CD4-positive, alpha-beta T cell treated with Interferon gamma for 1 hour (primary cell): Measurements from ENCODE around the gene SRGAP2B.
"Not testable (repeated sequence)": the region's sequence is repeated elsewhere in the genome, so short reads cannot be mapped to it uniquely, and the experiment has no call there.

Experiments used
- DNase-seq: peaks from one replicate; pipeline ENCODE4 v3.0.0-alpha.2; 2020

Gene SRGAP2B

GRCh38 chr1:144941710-144942109 lies 153.4 kb downstream of the SRGAP2B start:
- DNase-seq, result not testable (repeated sequence)

DNA sequence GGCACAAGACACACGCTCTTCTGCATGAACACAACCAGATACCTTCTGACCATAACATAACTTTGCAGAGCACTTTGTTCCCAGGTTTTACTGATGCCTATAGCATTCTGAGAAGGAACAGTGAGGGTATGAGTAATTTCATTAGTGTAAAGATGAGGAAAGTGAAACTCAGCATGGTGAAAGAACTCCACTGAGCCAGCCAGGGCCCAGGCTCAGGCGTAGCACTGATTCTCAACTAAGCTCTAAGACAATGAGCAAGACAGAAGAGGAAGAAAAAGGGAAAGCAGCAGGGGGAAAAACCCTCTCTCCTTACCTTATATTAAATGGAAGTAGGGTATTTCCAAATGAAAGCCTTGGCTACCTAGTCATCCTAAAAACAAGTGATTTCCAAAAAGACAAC lies 155.1 kb downstream of the SRGAP2B start:
- DNase-seq, result not testable (repeated sequence)

DNA sequence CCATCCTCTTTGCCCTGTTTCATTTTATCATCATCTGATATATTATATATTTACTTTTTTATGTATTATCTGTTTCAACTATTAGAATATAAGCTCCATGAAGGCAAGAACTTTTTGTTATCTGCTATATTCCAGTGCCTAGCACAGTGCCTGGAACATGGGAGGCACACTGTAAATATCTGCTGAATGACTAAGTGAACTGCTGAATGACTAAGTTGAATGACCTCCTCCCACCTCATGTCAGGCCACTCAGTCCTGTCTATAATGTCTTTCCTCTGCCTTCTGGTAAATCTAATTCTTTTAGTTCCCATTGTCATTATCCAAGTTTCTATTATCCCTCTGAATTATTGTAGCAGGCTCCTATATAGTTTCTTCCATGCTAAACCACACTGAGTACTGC lies 156.5 kb downstream of the SRGAP2B start:
- not testable (repeated sequence) for DNase-seq

- not testable (repeated sequence) for DNase-seq
Observed at GRCh38 chr1:144936186-144936732, 158.9 kb downstream of the SRGAP2B start.

GRCh38 chr1:144935310-144935709 lies 159.8 kb downstream of the SRGAP2B start:
- not testable (repeated sequence) for DNase-seq

DNA sequence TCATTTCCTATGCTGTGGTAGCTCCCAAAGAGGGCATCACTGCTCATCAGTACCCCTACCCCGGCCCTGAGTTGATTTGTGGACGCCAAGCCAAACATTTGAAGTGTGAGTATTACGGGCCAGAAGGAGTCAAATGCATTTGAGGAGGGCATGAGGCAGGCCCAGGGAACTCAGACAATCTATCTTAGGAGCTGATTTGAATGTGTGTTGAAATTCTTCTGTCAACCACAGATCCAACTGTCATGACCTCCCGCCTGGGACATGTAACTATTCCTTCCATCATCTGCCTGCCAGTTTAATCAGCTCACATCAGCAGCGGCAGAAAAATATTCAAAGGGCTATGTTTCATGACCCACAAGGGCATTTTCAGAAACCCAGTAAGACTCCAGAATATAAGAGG lies 162.1 kb downstream of the SRGAP2B start:
- DNase-seq, result not testable (repeated sequence)

DNA sequence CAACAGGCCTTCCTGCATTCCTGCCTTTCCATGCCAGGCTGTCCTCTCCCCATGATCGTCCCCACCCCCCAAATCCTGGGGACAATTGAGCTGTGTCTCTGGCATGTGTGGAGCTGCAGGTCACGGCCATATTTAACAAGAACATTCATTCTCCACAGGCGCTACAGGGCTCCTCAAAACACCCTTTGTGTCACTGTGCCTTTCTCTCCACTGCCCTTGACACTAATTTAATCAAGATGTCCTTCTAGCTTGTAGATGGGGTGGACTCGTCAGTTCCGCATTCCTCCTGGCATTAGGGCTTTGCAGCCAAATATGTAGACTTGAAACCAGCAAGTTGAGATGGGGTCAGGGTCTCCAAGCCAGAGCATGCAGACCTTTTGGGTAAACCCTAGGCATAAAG lies 163.0 kb downstream of the SRGAP2B start:
- DNase-seq, result not testable (repeated sequence)

DNA sequence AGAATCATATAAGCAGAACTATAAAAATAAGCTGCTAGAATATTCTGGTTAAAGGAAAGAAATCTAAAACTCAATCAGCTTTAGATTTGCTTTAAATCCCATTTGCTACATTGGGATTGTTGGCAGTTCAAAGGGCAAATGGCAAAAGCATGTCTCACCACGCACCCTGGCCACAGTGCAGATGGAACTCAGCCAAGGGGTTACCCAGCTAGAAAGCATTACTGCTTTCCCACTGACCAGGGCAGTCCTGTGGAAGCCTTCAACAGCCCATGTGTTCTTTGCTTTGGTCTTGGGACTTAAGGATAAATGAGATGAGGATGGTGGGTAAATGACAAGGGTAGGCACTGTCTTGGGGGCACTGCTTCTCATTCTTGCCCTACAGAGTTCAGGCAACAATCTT lies 163.6 kb downstream of the SRGAP2B start:
- DNase-seq, result not testable (repeated sequence)

- DNase-seq, result not testable (repeated sequence)
Observed at GRCh38 chr1:144930085-144930777, 164.9 kb downstream of the SRGAP2B start.

DNA sequence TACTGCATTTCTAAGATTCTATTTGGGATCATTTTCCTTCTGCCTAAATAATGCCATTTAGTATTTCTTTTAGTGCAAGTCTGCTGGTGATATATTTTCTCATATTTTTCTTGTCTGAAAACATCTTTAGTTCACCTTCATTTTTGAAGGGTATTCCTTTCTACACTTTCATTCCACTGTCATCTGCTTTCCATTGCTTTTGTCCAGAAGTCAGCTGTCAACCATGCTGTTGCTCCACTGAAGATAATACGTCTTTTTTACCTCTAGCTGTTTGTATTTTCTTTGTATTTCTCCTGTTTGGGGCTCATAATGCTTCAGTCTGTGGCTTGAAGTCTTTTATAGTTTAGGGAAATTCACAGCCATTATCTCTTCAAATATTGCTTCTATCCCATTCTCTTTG lies 167.8 kb downstream of the SRGAP2B start:
- not testable (repeated sequence) for DNase-seq

DNA sequence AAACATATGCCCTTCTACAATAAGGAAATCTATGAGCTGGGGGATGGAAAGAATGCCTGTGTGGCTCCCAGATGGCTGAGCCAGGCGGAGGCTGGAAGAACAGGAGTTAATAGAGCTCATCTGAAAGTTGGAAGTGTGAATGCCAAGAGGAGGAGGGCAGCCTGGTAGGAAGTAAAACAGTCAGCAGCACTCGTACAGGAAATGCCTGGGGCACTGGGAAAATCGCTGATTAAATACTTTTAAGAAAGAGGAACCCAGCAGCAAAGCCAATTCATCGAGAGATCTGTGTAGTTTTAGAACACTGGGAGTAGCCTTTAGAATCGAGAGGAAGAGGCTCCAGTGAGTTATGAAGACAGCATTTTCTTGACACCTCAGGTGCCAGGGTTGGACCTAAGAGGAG lies 171.5 kb downstream of the SRGAP2B start:
- DNase-seq, result not testable (repeated sequence)

DNA sequence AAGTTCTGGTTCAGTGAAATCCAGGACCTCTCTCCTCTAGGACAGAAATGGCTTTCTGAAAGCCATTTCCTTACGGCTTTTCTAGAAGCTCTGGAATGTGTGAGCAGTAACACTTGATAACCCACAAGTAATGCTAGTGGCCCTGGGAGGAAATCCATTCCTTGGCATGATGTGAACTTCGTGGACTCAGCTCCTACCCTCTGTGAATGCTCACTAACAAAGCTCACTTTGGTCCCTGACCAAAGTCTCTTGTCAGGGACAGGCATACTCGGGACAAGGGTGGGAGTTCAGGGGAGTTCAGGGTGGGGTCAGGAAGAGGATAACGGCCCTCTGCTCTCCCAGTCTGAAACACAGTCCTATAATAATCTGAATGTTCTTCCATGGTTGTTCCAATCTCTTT lies 172.3 kb downstream of the SRGAP2B start:
- not testable (repeated sequence) for DNase-seq

GRCh38 chr1:144919106-144919505 lies 176.0 kb downstream of the SRGAP2B start:
- DNase-seq, result not testable (repeated sequence)

DNA sequence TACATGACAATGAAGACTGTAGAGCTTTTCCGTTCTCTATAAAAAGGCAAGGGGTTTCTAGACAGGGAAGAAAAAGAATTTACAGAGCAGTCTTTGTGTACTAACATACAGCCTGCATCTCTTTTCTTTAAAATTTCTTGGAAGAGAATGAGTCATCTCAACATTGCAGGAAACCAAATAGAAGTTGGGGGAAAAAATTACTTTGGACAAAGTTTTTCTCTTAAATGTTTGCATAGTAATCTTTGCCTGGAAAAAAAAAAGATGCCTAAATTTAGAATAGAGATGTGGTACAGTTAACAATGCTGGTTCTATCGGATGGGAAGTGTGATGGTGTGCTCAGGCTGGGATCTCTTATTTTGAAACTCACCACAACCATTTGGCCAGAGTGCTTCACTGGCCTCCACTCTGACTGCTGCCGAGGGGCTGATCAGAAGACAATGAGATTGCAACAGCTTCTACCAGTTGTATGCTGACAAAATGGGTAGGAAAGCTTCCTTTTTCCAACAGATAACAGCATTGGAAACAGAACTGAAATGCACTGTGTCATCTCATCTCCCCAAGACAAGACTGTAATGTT lies 177.0 kb downstream of the SRGAP2B start:
- not testable (repeated sequence) for DNase-seq

DNA sequence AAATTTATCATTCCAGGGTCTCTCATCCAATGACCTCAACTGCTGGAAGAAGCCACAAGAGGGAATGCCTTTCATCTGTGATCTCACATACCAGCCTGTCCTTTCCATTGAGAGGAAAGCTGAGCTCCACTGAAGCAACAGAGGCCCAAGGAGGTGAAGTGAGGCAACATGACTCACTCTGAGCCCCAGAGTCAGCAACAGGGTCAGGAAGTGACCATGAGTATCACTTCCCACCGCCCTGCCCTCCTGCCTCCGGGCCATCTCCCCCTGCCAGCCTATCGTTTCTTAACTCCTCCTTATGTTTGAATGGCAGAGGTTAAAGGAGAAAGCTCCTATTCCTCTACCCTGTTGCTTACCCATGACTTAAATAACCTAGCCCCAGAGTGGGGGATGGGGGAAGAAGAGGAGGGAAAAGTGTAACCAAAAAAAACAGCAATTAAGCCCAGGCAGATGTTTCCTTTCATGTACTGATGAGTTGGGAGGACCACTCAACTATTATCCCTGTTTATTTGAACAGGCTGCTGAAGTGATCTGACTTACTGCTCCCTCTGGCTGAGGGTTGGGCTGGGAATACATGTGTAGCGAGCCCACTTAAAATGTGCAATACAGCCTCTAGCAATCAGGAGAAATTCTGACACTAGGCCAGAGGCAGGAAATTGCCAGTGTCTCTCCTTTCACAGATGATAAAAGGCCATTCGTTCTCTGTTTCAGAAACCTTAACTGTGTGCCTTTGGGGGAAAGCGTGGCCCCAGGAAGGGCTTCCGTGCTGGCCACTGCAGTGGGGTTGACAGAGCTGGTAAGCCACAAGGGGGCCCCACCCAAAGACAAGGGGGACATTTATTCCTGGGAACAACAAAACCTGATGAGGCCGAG lies 177.7 kb downstream of the SRGAP2B start:
- DNase-seq, result not testable (repeated sequence)

DNA sequence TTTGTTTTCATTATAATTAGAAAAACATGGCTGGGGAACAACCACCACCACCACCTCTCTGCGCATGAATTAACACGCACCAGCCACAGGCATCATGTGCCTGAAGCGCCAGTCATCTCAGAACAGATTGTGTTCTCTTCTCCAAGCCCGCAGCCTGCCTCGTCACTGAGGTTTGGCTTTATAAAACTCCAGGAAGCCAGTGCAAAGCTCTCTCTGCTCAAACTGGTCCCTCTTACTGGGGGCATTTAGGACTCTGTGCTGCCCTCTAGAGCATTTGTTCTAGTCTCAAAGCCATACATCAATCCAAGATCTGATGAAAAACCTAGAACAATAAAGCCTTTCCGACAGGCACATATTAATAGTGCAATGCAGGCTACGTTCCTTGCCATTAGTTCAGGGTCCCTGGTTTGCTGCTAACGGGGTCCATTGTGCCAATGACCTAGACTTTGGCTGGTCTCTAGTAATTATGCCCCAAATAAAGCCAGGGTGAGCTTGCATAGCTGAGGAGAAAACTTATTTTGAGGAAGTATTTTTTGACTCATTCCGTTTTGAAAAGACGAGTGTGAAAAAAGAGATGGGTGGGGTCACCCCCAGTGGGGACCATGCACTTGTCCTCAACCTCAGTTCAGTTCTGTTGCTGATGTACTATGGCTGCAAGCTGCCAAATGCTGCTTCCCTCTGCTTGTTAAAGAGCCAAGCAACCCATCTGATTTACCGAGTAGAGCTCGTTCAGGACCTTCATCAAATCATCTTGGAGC lies 181.0 kb downstream of the SRGAP2B start:
- DNase-seq, result not testable (repeated sequence)

GRCh38 chr1:144913458-144913857 lies 181.7 kb downstream of the SRGAP2B start:
- DNase-seq, result not testable (repeated sequence)

DNA sequence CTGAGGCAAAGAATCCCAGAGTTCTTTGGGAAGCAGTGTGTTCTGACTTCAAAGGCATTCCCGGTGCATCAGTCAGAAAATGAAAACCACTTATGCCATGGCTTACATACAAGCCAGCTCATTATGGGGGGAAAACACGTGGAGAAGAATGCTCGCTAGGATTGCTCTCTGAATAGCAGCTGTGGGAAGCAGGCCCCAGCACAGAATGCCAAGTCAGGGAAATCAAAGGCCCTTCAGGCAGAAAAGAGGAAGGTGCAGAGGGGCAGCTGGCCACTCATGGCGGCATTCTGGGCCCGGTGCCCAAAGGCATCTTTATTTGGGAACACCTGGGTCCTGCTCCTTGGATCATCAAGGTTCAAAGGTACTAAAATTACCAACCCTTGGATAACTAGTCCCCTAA lies 184.4 kb downstream of the SRGAP2B start:
- not testable (repeated sequence) for DNase-seq

- DNase-seq, result not testable (repeated sequence)
Observed at GRCh38 chr1:144900841-144901240, 194.3 kb downstream of the SRGAP2B start.

DNA sequence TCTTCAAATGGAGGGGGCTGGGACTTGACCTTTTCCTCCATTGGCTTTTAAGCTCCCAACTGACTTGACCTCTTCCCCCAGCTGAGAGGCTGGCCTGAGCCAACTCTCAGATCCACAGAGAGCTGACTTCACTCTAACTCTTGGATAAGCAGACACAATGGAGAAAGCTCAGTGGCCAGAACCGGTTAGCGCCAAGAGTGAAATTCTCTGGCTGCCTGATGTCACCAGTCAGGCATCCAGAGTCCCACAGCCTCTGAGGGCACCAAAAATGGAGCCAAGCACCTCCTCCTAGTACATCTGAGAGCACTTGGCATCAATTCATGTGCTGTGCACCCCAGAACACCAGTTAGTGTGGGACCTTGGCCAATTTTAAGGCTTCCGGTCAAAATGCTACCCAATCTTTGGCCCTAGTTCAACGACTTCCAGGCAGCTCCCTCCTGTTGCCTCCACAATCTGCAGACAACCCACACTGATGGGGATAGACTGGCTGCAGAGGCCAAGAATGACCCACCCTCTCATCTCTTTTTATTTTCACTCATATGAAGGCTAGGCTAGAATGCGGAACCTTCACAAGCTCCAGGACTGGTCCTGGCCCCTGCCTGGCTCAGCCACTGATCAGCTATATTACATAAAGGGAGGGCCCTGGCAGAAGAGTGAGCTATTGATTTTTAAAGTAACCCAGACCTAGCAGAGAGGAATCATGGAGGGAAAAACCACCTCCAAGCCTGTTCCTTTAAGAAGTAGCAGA lies 200.5 kb downstream of the SRGAP2B start:
- DNase-seq, result not testable (repeated sequence)

DNA sequence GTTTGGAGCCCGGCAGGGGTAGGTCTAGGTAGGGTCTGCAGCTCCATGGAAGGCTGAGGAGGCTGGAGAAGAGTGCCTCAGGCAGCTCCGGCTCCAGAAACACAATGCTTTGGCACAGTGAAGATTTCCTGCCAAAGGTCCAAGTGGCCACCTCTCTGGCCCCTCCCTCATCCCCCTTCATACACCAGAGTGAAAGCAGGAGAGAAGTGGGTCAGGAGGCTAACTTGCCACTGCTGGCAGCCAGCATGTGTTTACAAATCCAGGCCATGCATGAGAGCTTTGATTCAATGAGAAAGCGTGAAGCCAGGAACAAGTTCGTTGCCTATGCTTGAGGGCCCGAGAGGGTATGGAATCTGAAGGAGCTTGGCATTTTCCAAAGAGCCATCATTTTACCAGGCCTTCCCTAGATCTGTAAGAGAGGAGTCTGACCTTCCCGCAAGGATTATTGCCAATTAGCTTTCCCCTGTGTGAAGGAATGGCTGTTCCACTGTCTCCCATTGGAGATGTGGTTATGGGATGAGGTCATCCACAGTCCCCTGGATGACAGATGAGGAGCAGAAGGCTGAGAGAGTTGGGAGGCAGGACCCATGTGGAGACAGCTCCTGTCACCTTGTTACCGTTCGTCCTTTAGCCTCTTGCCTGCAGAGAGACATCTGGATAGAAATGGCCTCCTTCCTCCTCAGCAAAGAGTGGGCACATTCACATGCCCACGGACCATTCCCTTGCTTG lies 201.3 kb downstream of the SRGAP2B start:
- not testable (repeated sequence) for DNase-seq
